NCI-H2029 treated with DMSO at 0.1 percent for 48 hours (cell line): Measurements from ENCODE around the gene HMOX1.

Source experiments
- DNase-seq: peaks from one replicate; lab custom pipeline; 2025; lab: John Stamatoyannopoulos, UW

HMOX1 gene

DNA sequence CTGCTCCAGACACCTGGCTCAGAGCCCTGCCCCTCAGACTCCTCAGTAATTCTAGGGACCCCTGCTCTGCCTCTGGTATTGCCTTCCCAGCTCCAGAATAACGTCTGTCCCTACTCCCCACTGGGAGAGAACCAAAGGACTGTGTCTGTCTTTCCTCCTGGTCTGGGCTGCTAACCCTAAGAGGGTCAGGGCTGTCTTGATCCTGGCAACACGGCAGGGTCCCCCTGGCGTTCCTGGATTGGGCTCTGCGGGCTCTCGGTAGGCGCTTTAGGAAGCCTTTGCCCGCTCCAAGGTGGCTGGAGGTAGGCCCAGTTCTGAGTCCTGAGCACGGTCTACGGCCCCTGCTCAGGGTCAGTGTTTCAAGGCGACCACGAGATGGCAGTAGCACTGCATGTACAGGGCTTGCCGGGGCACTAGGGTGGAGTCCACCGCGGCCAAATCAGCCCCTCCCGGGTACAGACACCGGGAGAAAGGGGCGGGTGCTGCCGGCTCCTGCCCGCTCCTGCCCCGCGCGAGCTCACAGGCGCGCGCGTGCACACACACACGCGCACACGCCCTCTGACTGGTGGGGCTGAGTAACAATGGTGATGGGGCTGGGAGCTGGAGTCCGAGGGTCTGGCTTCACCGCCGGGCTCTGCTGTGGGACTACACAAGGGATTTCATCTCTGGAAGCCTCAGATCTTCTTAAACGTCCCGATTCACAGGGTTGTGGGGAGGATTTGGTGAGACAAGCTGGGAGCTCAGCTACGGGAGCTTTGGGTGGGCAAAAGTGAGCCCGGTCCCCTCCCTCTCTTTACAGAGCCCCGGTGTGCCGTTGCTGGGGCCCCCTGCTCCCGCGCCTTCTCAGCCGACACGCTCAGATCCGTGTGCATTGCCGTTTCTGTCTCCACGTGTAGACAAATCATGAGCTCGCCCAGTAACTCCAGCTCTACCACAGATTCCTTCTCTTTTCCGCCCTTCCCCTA, 30.1 kb upstream of the HMOX1 start:
- DNase-seq, result peak; percentile 75

- no peak for DNase-seq
Observed at GRCh38 chr22:35352214-35353111, 28.4 kb upstream of the HMOX1 start.

DNA sequence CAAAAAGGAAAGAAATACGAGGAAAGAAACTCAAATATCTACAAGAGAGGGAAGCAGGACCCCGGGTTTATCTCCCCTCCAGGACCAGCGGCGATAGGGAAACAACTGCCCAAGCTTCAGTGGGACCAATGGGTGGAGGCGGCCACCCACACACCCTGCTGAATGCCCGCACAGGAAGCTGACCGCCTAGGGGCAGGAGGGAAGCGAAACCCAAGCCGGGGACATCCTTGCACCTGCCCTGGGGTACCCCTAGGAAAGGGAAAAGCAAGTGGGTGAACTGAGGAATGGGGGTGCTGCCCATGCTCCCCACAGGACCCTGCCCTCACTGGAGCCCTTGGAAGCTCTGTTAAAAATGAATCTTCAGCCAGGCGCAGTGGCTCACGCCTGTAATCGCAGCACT, 27.6 kb upstream of the HMOX1 start:
- no peak for DNase-seq

- no peak for DNase-seq
Observed at GRCh38 chr22:35354068-35354467, 26.8 kb upstream of the HMOX1 start.

DNA sequence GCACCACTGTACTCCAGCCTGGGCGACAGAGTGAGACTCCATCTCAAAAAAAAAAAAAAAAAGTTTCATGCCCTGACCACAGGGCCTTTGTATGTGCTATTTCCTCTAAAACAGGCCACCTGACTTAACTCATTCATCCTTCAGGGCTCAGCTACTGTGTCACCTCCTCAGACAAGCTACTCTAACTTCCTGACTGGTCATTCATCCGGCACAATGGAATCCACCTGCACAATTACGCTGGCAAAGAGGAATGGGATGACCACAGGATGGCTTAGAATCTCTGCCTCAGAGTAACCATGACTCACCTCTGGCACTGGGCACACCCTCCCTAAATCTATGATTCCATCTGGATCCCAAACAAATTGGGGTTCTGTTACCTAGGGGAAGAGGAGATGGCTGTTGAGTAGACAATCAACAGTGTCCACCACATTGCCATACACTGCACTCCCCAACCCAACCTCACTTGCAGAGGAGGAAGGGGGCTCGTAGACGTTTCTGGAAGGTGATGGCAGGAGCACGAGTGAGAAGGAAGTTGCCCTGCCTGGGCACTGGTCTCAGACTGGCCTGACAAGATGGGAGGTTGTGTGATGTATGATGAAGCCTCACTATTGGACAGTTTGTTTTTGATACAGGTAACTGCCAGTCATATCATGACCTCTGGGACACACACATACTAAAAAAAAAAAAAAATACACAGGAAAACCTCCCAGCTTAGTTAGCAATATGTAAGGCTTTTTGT, 22.8 kb upstream of the HMOX1 start:
- no peak for DNase-seq

DNA sequence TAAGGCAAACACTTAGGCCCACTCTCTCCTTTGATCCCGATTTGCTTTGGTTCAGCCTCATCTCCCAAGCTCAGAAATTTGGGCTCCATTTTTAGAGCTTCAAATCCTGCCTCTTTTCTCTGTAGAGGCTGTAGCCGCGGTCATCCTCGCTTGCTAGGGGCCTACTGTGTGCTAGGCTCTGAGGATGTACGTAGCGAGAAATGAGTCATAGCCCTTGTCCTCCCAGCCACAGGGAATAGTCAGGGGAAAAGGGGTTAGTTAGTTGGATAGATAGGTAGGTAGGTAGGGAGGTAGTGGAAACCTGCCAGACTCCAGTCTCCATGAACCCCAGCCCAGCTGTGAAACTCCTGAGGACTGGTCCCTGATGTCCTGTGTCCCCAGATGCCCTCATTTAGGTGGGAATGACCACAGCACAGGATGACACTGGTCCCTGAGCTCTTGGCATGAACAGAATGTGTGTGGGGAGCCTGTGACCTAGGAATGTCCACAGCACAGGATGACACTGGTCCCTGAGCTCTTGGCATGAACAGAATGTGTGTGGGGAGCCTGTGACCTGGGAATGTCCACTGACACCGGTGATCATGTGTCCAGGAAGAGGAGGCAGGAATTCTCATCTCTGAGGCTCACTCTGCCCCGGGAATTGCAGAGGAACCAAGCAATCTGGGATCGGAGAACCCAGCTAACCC, 21.4 kb upstream of the HMOX1 start:
- no peak for DNase-seq

DNA sequence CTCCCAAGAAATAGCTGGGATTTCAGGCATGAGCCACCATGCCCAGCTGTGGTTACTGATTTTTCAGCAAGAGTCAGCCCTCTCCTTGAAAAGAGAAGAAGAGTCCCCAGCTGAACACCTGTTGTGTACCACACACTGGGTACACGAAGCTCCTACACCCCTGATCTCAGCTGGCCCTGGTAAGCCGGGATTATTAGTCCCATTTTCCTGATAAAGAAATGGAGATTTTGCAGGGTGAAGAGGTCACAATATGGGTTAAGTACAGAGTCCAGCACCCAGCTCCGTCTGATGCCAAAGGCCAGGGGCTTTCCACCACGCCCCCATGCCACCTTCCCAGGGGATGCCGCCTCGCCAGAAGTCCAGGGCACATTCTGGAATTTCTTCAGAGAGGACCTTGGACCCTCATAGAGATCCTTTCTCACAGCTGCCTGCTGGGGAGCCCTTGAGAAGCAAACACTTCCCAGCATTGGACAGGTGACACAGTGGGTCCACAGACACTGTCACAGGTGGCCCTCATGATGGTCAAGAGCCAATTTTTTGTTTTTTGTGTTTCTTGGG, 19.8 kb upstream of the HMOX1 start:
- no peak for DNase-seq

GRCh38 chr22:35363566-35364086, 17.3 kb upstream of the HMOX1 start:
- DNase-seq, result no peak

DNA sequence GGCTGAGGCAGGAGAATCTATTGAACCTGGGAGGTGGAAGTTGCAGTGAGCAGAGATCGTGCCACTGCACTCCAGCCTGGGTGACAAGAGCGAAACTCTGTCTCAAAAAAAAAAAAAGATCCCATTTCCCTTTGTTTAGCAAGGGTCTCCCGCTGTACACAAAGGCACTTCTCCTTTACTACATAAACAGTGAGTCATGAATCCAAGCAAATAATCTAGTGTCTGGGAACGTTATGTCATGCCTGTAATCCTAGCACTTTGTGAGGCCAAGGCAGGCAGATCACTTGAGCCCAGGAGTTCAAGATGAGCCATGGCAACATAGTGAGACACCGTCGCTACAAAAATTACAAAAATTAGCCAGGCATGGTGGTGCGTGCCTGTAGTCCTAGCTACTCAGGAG, 16.7 kb upstream of the HMOX1 start:
- DNase-seq, result peak; percentile 76

DNA sequence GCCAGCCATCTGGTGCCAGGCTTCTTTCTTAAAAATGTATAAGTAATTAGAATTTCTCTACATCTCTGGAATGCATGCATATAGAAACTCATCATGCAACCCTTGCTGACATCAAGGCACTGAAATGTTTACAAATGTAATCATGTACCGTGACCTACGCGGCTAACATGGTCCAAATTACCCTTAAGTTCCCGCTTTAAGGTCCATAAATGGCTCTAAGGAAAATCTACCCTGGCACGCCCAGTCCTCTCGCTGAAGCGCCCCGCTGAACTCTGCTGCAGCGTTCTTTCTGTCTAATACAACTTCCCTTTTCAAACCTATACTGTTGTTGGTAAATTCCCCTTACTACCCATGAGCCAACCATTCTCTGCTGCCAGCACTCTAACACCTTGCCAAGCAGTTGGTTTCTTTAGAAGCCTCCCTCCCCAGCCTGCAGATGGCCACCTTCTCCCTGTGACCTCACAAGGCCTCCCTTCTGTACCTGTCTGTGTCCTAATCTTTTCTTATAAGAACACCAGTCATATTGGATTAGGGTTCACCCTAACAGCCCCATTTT, 13.5 kb upstream of the HMOX1 start:
- no peak for DNase-seq

DNA sequence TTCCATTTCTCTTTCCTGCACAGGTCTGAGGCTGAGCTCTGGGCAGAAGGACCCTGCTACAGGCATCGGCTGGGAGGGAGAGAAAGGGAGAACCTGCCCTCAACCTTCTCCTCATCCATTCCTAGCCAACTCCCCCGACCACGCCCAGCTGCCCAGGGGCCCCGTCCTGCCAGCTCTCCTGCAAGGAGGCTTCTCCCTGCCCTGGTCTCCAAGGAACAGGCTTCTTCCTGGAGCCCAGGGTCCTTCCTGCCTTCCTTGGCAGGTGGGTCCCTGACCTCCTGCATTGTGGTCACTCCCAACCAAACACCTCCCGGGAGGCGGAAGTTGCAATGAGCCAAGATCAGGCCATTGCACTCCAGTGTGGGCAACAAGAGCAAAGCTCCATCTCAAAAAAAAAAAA, 12.5 kb upstream of the HMOX1 start:
- no peak for DNase-seq

DNA sequence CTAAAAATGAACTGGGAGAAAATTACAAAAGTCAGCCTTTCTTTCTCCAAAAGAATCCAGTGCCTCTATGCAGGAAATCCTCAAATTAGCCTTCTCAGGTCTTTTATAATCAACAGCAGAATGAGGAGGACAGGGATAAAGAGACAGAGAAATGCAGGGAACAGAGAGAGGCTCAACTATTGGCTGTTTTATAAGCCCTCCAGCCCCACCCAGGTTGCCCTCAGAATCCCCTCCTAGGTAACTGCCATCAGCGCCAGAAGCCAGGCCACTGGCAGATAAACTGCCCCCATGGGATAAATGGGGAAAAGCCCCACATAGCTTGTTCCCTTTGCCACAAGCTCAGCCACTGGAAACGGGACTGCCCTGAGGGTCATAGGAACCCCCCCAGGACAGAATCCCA, 10.9 kb upstream of the HMOX1 start:
- DNase-seq, result no peak

GRCh38 chr22:35373781-35374180, 7.1 kb upstream of the HMOX1 start:
- DNase-seq, result no peak

DNA sequence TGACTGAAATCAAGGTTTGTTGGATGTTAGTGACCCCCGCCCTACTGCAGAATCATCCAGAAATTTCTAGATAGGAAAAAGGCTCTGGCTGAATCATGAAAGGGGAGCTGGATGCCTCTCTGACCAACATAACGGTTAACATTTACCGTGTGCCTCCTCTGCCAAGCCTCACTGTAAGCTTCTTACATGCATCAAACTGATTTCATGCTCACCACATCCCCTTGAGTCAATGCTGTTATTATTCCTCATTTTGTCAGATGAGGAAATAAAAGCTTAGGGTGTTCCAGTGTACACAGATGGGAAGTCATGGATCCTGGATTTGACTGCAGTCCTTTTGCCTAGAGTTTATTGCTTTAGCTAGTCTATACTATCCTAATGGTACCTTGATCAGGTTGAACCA, 5.9 kb upstream of the HMOX1 start:
- no peak for DNase-seq

- DNase-seq, result no peak
Observed at GRCh38 chr22:35375526-35375925, 5.4 kb upstream of the HMOX1 start.

DNA sequence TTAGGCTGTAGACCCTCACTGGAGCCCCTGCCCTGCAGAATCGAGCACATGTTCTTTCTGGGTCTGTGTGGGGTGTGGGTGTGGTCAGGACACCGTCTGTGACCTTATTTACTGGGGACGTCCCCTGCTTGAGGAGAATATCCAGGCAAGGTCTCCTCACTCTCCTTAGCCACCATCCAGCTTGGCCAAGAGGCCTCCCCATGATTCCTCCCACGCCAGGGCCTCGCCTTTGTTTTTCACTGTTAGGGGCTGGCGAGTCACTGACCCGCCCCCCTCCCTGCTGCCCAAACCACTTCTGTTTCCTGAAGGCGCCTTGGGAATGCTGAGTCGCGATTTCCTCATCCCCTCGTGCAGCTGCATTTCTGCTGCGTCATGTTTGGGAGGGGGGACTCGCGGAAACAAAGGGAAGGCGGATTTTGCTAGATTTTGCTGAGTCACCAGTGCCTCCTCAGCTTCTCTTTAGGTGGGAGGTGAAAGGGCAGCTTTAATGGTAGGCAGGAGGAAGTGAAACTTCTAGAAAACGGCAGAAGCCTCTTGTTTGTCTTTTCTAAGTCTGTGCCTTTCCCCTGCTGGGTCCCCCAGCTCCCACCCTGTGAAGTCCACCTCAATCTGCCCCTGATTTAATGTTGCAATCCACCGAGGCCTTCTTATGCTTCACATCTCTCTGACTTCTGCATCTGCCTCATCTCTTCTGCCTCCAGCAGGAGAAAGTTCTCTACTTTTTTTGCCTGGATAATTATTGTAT, 4.0 kb upstream of the HMOX1 start:
- DNase-seq, result peak; percentile 56

- DNase-seq, result no peak
Observed at GRCh38 chr22:35377735-35378134, 3.2 kb upstream of the HMOX1 start.

DNA sequence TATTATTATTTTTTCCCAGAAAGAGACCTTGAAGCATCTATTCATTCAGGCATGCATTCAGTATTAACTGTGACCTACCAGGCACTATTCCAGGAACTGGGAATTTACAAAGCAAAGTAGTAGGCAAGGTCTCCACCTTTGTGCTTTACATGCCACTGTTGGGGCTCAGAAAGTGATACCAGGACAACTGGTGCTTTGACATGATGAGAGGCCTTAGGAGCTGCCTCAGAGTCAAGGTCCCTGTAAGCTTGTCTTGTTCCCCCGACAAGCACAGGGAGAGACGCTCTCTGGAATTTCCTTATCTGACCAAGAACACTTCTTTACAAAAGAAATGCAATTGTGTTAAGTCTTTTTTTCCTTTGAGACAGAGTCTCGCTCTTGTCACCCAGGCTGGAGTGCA, 2.3 kb upstream of the HMOX1 start:
- no peak for DNase-seq

DNA sequence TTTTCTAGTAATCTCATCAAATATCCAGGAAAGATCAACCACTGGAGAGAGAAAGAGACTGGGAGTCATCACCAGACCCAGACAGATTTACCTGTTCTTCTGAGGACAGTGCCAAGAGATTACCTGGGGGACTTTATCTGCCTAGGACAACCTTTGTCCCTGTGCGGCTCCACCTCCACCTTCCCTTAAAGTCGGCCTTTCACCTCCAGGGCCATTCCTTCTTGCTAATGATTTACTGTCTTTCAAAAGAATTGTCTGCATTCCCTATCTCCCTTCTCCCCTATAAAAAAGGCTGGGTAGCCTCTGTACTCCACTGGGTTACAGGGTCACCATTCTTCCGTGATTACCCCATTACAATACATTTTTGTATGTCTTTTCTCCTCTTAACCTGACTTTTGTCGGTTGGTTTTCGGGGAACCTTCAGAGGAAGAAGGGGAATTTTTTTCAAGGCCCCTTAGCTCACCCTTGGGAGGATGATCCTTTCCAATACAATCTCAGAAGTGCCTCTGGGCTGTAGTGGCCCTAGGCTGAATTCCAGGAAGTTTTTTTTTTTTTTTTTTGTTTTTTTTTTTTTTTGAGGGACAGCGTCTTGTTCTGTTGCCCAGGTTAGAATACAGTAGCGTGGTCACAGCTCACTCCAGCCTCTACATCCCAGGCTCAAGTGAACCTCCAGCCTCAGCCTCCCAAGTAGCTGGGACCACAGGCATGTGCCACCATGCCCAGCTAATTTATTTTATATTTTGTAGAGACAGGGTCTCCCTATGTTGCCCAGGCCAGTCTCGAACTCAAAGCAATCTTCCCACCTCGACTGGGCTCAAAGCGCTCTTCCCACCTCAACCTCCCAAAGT, 1.5 kb upstream of the HMOX1 start:
- no peak for DNase-seq
